NCI-H2081 (cell line): ENCODE results near the gene CD8B.

Source experiments
- DNase-seq, 2 experiments: peaks; one replicate each; lab custom pipeline; 2025; lab: John Stamatoyannopoulos, UW

Gene CD8B

DNA sequence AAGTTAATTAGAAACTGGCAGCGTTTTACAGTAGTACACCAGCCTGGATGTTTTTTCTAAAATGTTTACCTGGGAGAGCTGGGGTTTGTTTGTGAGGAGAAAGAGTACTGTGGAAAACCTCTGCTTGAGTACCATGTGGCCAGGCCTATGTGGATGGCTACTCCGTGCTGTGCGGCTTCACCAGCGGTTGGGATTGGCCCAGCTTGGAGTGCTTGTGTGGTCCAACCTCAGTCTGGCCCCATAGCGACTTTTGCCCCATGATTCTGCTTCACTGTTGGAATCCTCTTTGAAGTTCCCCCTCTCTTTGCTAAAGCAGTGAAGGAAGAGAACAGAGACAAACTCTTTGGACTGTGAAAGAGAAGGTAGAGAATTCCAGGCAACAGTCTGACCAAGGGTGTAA is 86.8 kb downstream of the CD8B start:
- DNase-seq, result no peak

DNA sequence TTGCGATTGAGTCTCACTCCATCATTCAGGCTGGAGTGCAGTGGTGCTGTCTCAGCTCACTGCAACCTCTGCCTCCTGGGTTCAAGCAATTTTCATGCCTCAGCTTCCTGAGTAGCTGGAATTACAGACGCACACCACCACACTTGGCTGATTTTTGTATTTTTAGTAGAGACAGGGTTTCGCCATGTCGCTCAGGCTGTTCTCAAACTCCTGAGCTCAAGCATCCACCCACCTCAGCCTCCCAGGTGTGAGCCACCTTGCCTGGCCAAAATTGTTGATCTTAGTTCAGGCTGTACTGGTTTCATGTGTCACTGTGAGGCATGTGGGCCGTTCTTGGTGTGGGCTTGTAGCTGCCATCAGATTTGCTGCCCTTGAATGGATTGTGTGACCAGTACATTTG is 89.1 kb downstream of the CD8B start:
- DNase-seq, result no peak

DNA sequence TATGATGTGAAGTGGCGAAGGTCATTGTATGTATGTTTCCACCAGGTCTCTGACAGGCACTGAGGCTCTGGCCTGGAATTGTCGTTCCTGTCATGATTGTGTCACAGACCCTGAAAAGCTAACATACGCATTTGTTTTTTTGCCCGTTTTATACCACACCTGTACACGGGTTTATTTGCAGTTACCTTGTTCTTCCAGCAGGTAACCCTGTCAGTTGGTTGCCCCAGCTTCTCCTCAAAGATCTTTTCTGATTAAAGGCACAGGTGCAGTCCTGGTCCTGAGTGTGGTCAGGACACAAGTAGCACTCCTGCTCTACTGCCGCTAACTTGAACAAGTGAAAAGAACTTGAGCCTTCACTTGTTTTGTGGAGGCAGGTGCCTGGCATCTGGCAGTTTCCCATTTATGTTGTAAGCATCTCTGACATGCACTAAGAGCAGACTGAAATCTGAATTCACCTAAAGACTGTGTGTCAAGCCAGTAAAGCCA is 90.8 kb downstream of the CD8B start:
- no peak for DNase-seq

DNA sequence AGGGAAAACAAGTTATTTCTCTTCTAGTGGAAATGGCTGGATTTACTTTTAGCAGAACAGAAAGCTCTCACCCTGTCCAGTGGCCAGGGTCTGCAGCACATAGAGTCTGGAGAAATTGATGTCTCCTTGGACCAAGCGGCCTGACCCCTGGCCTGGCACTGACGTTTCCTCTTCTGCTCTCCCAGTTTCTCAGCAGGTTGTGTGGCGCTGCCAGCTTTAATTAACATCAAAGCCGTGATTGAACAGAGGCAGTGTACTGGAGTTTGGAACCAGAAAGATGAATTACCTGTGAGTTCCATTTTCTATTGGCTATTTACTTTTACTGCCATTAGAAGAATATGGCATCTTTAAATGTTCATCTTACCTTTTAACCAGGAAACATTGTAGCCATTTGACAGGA is 91.8 kb downstream of the CD8B start:
- no peak for DNase-seq

DNA sequence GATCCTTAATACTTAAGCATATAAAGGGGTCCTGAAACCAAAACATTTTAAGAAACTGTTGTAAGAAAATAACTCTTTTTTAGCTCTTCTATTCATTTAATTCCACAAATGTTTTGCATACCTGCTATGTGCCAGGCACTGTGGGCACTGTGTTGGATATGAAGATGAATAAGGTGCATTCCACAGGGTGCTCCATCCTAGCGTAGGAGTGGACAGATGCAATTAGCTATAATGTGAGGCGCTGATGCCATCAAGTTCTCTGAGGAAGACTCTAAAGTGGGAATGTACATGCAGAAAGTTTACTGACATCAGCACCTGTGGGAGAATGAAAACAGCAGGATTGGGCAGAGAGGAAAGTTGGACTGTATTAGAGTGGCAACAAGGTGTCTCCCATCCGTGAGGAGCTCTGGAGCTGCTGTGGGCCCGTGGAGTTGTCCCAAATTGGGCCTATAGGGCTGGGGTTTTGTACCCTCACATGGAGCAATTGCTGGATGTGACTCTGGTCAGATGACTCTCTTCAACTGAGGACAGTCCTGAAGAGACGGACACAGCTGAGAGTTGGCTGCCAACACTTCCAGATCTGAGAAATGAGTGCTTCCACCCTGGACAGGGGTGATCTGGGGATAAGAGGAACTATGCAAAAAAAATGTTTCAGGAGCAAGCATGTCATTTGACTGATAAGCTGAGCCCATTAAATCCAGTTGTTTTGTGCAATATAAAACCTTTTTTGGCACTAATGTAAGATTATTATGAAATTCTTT is 93.3 kb downstream of the CD8B start:
- DNase-seq, result no peak
